Stimulated activated CD4-positive, alpha-beta T cell treated with anti-CD3 and anti-CD28 coated beads, Interleukin-4, amount 100 ng/mL, for 24 hours (primary cell): ENCODE data around the gene RNF144B.
A peak's percentile ranks its signal among the peaks of the same experiment; 100 is the strongest.

ENCODE experiments used
- DNase-seq: peaks from one replicate; pipeline ENCODE4 v3.0.0-alpha.2; 2020

The RNF144B gene

GRCh38 chr6:18491308-18492045 lies 104.3 kb downstream of the RNF144B start:
- DNase-seq, result no peak

DNA sequence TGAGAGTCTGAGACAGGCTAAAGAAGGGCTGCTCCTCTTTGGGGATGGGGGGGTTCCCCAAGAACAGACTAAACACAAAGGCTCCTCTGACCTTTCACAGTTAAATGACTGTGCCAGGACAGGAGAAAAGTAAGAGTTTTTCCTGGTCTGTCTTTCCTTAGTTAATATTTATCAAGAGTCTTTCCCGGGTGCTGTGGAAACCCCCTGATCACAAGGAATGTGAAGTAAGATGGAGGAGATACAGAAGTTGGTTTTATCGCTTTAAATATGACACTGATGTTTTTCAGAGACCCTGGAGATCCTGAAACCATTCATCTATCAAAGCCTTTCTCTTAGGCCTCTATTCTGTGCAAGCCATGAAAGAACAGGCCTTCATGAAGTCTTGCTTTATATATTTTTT lies 105.8 kb downstream of the RNF144B start:
- DNase-seq, result no peak

- DNase-seq, result no peak
These were observed 106.3 kb downstream of the RNF144B start for GRCh38 chr6:18493382-18493891.

GRCh38 chr6:18493925-18494324 lies 106.8 kb downstream of the RNF144B start:
- no peak for DNase-seq

GRCh38 chr6:18495236-18495635 lies 108.1 kb downstream of the RNF144B start:
- DNase-seq, result no peak

DNA sequence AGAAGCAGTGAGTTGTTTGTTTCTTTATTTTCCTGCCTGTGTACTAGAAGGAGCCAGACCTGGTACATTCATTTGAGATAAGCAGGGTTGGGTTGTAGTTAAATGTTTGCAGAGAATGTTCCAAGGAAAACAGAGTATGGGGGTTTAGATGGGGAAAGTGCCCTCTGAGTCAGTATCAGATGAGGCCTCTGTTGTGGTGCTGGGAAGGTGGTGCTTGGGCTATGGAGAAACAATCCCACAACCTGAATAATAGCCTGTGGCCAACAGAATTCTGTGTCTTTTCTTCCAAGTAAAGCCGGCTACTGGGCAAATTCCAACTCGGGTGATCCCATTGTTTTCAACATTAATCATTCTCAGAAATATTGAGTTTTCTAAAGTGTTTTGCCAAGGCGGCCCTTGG lies 109.3 kb downstream of the RNF144B start:
- no peak for DNase-seq

- no peak for DNase-seq
These were observed 109.9 kb downstream of the RNF144B start for GRCh38 chr6:18497006-18497405.

- no peak for DNase-seq
These were observed 111.3 kb downstream of the RNF144B start for GRCh38 chr6:18498408-18498807.

DNA sequence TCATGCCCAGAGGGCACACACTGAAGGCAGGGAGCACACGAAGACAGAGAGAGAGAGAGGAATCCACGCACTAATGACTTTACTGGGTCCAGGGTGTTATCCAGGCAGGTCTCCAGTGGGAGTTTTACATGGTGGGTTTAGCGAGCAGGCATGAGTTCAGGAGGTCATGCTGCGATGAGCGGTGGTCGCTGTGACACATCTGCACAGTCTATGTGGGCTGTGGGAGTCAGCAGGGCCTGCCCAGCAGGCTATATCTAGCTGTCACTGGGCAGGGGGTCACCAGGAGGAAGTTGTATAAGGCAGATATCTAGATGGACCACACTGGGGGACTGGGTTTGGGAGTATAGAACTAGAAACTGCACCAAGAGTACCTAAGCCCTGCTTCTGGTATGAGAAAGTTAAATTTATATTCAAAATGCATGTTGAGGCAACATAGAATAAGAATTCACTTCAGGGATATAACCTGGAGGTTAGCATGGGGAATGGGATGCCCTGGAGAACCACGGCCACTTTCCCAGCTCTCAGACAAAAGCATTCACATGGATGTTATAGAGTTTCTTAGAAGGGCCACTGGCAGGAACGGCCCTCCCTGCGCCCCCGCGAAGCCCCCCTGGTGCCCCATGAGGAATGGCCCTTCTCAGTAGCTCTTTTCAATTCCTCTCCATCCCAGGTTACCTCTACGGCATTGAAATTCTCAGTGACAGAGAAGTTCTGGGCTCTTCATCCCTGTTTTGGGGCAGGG lies 113.9 kb downstream of the RNF144B start:
- no peak for DNase-seq

DNA sequence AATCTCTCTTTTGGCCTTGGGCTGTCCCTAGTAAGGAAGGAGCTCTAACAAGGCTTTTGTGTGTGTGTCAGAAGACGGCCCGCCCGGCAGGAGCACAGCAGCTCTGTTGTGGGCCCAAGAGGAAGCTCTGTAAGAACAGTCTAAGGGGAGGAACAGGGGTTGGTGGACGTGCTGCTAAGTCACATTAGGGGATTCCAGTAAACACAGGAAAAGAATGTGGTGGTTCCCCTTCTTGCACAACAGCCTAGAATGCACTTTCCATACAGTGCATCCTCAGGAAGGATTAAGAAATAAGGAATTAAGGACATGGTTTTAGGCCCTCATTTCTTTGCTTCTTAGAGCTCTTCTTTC lies 114.5 kb downstream of the RNF144B start:
- DNase-seq, result no peak

DNA sequence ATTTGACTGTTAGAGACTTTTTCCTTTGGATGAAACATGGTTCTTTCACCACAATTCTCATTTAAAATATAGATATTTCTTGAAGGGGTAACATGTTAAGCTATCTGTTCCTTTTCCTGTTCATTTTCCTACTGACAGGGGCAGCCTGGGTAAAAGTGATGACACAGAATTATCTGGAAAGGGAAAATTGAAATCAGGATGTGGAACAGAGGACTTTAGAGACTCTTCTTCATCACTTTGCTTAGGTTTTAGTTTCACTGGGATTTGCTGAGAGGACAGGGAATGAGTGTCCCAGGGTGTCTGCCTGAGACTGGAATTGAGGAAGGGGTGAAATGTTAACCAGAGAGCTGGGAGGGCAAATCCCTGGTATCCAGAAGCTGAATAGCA lies 116.0 kb downstream of the RNF144B start:
- no peak for DNase-seq

GRCh38 chr6:18503593-18504231 lies 116.6 kb downstream of the RNF144B start:
- peak; percentile 47 for DNase-seq

DNA sequence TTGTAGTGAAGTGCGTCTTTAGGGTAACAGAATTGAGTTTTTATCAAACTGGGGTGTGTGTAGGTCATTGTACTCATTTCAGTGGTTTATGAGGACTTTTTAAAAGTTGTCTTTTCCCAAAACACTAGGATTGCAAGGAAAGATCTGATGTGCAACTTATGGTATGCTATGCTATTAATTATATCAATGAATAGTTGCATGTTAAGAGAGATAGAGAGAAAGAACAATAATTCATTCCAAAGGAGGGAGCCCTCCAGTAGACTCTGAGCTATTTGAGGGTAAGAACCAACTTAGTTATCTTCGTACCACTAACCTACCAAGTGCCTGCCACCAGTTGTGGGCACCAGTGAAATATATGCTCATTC lies 117.1 kb downstream of the RNF144B start:
- DNase-seq, result no peak

DNA sequence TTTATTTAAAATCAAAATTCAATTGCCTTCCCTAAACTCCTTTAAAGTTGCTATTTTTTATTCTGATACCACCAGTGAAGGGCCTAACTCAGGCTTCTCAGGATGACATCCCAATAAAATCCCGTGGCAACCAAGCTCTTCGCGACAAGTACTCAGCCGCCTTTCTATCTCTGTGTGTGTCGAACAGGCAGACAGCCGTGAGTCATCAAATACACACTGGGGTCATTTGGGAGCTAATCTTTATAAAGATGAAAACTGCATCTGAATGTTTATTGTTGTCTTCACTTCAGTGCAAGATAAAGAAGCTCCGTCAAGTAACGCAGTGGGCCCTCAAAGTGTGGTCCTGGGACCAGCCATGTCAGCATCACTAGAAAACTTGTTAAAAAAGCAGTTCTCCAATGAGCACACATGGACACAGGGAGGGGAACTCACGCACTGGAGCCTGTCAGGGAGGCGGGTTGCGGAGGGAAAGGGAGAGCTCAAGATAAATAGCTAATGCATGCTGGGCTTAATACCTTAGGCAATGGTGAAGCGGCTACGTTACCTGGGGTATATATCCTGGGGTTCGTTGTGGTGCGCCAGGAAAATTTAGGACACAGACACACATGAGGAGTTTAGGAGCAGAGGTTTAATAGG lies 119.3 kb downstream of the RNF144B start:
- no peak for DNase-seq

DNA sequence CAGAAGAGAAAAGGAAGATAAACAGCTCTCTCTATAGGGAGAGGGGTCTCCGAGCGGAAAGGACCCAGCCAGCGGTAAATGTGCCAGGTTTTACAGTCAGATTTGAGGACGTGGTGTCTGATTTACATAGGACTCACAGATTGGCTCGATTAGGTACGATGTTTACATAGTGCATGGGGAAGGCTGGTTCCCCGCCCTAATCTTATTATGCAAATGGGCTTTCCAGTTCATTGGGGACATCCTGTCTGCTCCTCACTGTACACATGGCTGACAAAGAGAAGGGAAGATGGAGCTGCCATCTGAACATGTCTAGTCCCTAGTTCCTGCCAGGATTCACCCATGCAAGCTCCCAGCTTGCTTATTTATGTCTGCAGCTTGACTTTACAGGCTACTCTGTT lies 119.9 kb downstream of the RNF144B start:
- no peak for DNase-seq

- DNase-seq, result no peak
These were observed 120.4 kb downstream of the RNF144B start for GRCh38 chr6:18507561-18507960.

DNA sequence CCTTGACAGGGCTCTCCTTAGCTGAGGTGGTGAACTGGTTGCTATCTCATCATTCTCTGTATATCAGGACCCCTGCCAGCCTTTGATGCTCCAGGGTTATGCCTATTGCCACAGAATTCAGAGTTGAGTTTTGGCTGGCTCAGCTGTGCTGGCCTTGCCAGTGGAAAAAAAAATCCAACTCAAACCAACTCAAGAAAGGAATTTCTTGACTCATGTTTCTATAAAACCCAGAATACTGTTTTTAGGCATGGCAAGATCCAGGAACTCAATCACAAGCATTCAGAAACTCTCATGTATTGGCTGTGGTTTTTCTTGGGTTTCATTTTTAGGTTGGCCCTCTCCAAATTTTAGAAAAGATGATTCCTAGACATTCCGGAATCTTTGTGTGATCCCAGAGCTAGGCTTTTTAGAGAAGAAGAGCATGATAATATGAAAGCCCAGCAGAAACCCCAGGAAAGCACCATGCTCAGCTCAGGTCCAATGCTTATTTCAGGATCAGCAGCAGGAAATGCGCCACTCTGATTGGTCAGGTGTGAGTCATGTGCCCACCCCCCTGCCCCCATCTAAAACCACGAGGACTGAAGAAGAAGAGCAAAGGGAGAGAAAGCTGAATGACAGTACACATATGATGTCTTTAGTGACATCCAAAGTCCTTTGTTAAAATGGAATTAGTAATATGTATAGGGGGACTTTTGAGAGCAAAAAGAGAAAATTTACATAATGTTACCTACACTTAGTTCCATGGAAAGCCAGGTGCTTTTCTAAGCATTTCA lies 122.9 kb downstream of the RNF144B start:
- no peak for DNase-seq

DNA sequence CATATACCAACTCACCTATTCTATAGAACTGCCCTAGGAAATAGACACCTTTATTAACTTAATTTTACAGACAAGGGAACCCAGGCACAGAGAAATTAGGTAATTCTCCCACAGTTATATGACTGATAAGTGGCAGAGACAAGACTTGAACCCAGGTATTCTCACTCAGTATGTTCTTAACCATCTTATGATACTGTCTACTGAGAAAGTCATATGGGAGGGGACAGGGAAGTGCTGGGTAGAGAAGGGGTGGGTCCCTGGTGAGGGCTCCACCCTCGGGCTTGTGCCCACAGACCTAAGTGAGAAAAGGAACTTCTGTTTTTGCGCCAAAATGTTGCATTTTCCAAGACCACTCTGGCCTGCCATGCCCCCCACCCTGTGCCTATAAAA lies 123.5 kb downstream of the RNF144B start:
- no peak for DNase-seq

GRCh38 chr6:18511211-18511610 lies 124.1 kb downstream of the RNF144B start:
- DNase-seq, result no peak

DNA sequence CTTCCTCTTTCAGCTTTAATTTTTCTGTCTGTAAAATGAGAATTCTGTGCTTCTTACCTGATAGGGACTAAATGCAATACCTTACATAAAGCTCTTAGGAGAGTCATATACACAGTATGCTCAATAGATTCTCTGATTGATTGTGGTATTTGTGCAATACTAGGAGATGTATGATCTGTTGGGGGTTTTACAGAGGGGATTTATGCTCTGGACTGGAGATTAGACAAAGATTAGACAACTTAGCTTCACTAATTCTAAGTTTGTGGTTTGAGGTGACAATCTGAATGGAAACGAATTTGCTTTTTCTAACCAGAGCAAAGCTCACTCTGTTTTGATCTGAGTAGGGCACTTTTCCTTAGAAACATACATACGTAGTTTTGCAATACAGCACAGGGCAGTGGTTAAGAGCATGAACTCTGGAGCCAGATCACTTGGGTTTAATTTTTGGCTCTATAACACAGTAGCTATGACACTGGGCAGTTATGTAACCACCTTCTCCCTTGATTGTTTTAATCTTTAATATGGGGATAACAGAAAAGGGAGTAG lies 126.2 kb downstream of the RNF144B start:
- no peak for DNase-seq

DNA sequence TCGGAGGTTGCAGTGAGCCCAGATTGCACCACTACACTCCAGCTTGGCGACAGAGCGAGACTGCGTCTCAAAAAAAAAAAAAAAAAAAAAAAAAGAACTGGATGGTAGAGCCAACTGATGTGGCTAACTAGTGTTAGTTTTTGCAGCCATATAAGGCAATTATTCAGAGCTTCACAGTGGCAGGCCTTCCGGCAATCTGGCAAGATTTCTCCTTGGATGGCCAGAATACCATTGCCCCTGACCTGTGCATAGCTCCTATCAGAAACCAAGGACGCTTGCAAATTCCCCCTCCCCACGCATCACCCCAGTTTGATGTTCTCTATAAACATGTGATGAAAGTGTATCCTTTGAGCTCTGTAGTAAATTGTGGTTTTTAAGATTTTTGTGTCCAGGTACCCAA lies 127.0 kb downstream of the RNF144B start:
- no peak for DNase-seq

GRCh38 chr6:18515767-18516166 lies 128.6 kb downstream of the RNF144B start:
- DNase-seq, result no peak
